HG02678 (cell line): ENCODE measurements around the gene KMT2B.
A peak's percentile ranks its signal among the peaks of the same experiment; 100 is the strongest.
"Not testable (repeated sequence)": the region's sequence is repeated elsewhere in the genome, so short reads cannot be mapped to it uniquely, and the experiment has no call there.

ENCODE experiments used
- ATAC-seq: cut with Tn5 transposase; IDR thresholded peaks from one replicate; pipeline ENCODE4 v1.9.1; 2021; ENCODE audit warnings: mild to moderate bottlenecking, moderate library complexity; ENCODE audit not compliant: unreplicated experiment

The KMT2B gene

GRCh38 chr19:35756377-35757230, 38.8 kb downstream of the KMT2B start, which contains the start of gene HSPB6:
TSS of gene HSPB6 (minus strand) at chr19:35757029. CDS start at chr19:35757008, 21 bp downstream.
- ATAC-seq = no peak

GRCh38 chr19:35757231-35757748, 39.5 kb downstream of the KMT2B start:
- ATAC-seq = no peak

- ATAC-seq = peak; percentile 97
Measured at GRCh38 chr19:35757749-35758608, 40.2 kb downstream of the KMT2B start, which contains the start of gene PROSER3. TSS of gene PROSER3 (plus strand) at chr19:35758176. CDS start at chr19:35758216, 40 bp downstream.

GRCh38 chr19:35759697-35760096, 41.9 kb downstream of the KMT2B start:
- no peak for ATAC-seq

- no peak for ATAC-seq
Measured at GRCh38 chr19:35760711-35761349, 43.0 kb downstream of the KMT2B start.

GRCh38 chr19:35764432-35765315, 46.9 kb downstream of the KMT2B start:
- no peak for ATAC-seq

GRCh38 chr19:35766571-35767104, 48.8 kb downstream of the KMT2B start:
- ATAC-seq = no peak

GRCh38 chr19:35767288-35768081, 49.7 kb downstream of the KMT2B start:
- no peak for ATAC-seq

GRCh38 chr19:35768082-35768421, 50.2 kb downstream of the KMT2B start:
- no peak for ATAC-seq

GRCh38 chr19:35772362-35772761, 54.6 kb downstream of the KMT2B start:
- ATAC-seq = not testable (repeated sequence)

GRCh38 chr19:35773020-35773806, 55.4 kb downstream of the KMT2B start:
- ATAC-seq = no peak

GRCh38 chr19:35774274-35775045, 56.7 kb downstream of the KMT2B start:
- ATAC-seq = no peak

- ATAC-seq = no peak
Measured at GRCh38 chr19:35775046-35775297, 57.2 kb downstream of the KMT2B start.

GRCh38 chr19:35775298-35776101, 57.7 kb downstream of the KMT2B start, which contains the start of gene ARHGAP33:
TSS of gene ARHGAP33 (plus strand) at chr19:35775564. CDS start at chr19:35775659, 95 bp downstream.
- peak; percentile 94 for ATAC-seq

GRCh38 chr19:35776102-35776788, 58.4 kb downstream of the KMT2B start:
- no peak for ATAC-seq
